Left cardiac atrium (tissue), 4 donors: Measurements from ENCODE around the gene DYNLT2B. TPM values are rescaled to one million over a fixed set of nuclear protein-coding genes. Genes with fewer than 3 reads are reported as not detected.
"Not testable (repeated sequence)": the region's sequence is repeated elsewhere in the genome, so short reads cannot be mapped to it uniquely, and the experiment has no call there.

Experiments
- ATAC-seq, 2 donors: fragments of 200-7000 bp; cut with Tn5 transposase; one replicate each; pipeline ENCODE4 v1.9.1; 2020; ENCODE audit warnings: mild to moderate bottlenecking in 2 of 2, moderate library complexity in 2 of 2
- DNase-seq: peaks from one replicate; pipeline ENCODE4 v3.0.0-alpha.2; 2020
- intact Hi-C, 2 donors: fragments of 100-400 bp; cut with DNase I; formaldehyde crosslinking; loops; one replicate each; pipeline versions ENCODE4 v1.14.1 to v1.15.1; 2022 to 2023
- long read RNA-seq: library from polyadenylated mRNA; unstranded; transcript quantifications from one replicate; pipeline ENCODE4 v2.0.0, GENCODE V29; 2021
- total RNA-seq, 2 donors: library from RNA; stranded (reverse); fragmentation: NEBNext Ultra II Directional; extraction: Animal tissue kit (Norgen Biotek cat#: 25700); gene quantifications; one replicate each; pipeline ENCODE4 v1.2.1, GENCODE V29; 2021
- donor health status: DM: no; HTN: yes; CAD: no.
- donor health status: DM: no; HTN: yes; CAD: no; lungs with severe emphysema.
- donor health status: DM: yes; HTN: yes; CAD: no.
- donor health status: Dilated cardiomyopathy.

DYNLT2B gene
- 1 to 10 TPM; 3.5 to 4.3 TPM for total RNA-seq
- long read RNA-seq = 0 reads

- ATAC-seq = peak; percentile 98 to 99
These were observed at the start of gene DYNLT2B for GRCh38 chr3:196317687-196318467. TSS of gene DYNLT2B (minus strand) at chr3:196318240. CDS start at chr3:196318152, 88 bp downstream.

DNA sequence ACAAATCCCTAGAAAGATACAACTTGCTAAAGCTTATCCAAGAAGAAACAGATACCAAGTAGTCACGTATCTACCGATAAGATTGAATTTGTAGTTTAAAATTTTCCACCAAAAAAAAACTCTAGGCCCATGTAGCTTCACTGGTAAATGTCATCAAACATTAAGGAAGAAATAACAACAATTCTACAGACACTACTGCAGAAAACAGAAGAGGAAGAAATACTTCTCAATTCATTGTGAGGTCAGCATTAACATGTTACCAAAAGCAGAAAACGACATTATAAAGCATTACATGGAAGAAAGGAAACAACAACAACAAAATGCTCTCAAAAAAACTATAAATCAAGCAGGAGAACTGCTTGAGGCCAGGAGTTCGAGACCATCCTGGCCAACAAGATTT, 47.7 kb upstream of the DYNLT2B start:
- ATAC-seq (no peak), DNase-seq (no peak)
- intact Hi-C loops = no loop called here

More at GRCh38 chr3:196317687-196318467, at the start of gene DYNLT2B:
- peak; percentile 92 for DNase-seq
- intact Hi-C loops = no loop called here

GRCh38 chr3:196360586-196360985, 42.5 kb upstream of the DYNLT2B start:
- intact Hi-C loops = no loop called here
- no peak for ATAC-seq

GRCh38 chr3:196358540-196358939, 40.5 kb upstream of the DYNLT2B start:
- ATAC-seq, DNase-seq, intact Hi-C loops: not testable (repeated sequence)

More at GRCh38 chr3:196360586-196360985, 42.5 kb upstream of the DYNLT2B start:
- DNase-seq = no peak

GRCh38 chr3:196357905-196358304, 39.9 kb upstream of the DYNLT2B start:
- intact Hi-C loops = no loop called here
- DNase-seq (no peak), ATAC-seq (no peak)

- no peak for DNase-seq
- no peak for ATAC-seq
- intact Hi-C loops = no loop called here
These were observed 38.5 kb upstream of the DYNLT2B start for GRCh38 chr3:196356556-196356955.

DNA sequence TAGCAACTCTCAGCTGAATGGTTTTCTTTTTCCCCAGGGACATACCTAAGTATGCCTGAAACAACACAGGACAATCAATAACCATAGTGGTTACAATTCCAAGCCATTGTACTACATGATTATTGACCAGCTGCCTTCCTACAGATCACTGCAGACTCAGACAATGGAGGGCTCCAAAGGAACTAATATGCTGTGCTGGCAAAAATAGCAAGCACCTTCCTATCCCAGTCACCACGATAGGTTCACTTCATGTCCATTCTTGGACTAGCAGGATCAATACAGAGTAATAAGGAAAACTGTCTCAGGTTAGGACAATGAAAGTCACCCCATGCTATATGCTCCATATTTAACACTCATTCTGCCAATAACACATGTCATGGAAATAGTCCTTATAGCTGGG, 37.6 kb upstream of the DYNLT2B start:
- intact Hi-C loops = no loop called here
- ATAC-seq (no peak), DNase-seq (no peak)

DNA sequence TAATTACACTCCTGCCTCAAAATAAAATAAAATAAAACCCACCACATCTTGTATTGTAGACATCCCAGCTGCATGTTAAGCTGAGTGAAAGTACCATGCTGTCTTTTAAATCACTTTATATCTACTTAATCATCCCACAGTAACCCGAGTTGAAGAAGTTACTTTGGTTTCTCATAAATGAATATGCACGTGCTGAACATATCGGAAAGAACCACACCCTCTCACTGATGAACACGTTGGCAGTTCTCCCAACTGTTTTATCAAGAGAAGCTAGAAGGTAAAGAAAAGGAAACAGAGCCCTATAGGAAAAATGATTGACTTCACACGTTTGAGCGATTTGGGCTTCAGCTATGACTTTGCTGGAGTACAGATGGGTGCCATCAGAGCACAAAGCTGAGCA, 36.1 kb upstream of the DYNLT2B start:
- intact Hi-C loops = no loop called here
- no peak for ATAC-seq
- DNase-seq = no peak

DNA sequence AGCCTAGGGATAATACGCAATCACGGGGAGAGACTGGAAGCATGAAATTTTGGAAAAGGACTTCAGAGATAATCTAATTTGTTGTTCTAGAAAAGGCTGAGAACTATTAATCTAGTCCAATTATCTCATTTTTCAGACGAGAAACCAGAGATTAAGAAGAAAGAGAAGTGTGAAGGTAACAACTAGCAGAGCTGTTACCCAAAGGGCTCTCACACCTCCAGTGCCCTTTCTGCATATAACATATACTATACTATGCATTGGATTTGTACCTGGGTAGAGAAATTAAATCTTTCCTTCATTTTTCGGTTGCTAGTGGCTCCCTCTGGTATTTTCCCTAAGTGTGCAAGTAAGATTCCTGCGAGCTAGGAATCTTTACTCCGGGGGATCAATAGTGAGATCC, 33.5 kb upstream of the DYNLT2B start:
- DNase-seq = no peak
- intact Hi-C loops = no loop called here
- ATAC-seq = no peak

GRCh38 chr3:196350067-196350466, 32.0 kb upstream of the DYNLT2B start:
- DNase-seq = no peak
- ATAC-seq = no peak
- intact Hi-C loops = no loop called here

DNA sequence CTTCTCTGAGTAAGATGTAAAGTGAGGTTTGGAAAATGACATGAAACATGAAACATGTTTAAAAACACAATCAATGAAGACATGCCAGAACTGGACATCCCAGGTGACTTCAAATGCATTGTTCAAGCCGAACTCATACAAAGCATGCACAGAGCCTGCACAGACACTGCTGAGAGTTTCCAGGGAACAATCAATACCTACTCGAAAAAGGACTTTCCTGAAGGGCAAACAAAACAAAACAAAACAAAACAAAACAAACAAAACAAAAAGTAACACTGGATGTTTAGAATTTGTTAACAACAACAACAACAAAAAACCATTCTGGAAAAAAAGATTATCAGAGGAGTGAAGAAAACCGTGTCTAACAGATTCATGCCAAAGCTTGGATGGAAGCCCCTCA, 30.7 kb upstream of the DYNLT2B start:
- ATAC-seq = no peak
- intact Hi-C loops = no loop called here
- DNase-seq = no peak

DNA sequence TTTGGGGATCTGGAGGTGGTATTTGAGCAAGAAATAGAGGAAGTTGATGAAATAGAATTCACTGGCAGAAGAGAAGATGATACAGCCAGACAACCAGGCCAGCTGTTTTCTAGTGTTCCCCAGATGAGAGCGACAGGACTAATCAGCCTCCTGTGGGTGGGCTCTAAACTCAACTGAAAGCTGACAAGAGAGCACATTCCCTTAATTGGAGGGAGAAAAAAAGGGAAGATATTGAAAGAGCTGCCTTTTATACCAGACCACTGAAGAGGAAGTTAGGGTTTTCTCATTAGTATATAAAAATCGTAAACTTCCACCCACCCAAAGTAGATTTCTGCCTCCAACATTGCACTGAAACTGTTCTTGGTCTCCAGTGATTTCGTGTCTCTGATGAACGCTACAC, 26.6 kb upstream of the DYNLT2B start:
- intact Hi-C loops = no loop called here
- ATAC-seq (no peak), DNase-seq (no peak)

DNA sequence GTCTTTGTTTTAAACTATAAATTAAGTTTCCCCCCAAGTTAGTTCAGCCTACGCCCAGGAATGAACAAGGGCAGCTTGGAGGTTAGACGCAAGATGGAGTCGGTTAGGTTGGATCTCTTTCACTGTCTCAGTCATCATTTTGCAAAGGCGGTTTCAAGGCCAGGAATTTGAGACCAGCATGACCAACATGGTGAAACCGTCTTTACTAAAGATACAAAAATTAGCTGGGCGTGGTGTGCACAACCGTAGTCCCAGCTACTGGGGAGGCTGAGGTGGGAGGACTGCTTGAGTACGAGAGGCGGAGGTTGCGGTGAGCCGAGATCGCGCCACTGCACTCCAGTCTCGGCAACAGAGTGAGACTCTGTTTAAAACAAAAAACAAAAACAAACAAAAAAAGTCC, 25.9 kb upstream of the DYNLT2B start:
- intact Hi-C loops, ATAC-seq, DNase-seq: not testable (repeated sequence)

- intact Hi-C loops = no loop called here
- ATAC-seq = peak in 1 of 2 donors; percentile 27
- no peak for DNase-seq
These were observed 23.1 kb upstream of the DYNLT2B start for GRCh38 chr3:196341137-196341536.

DNA sequence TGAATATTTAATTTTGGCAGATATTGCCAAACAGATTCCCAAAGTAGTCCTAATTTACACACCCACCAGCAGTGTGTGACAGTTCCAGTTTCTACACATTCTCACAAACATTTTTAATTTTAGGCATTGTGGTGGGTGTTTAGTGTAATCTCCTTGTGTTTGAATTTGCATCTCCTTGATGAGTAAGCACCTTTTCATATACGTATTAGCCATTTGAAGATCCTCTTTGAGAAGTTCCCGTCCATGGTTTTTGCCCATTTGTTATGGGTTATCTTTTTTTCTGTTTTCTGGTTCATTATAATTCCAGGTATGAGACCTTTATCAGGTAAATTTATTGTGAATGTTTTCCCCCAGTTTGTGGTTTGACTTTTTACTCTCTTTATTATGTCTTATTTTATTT, 22.4 kb upstream of the DYNLT2B start:
- intact Hi-C loops = no loop called here
- DNase-seq (no peak), ATAC-seq (no peak)

GRCh38 chr3:196339493-196340254, 21.6 kb upstream of the DYNLT2B start:
- DNase-seq (no peak), ATAC-seq (no peak)
- intact Hi-C loops = no loop called here

DNA sequence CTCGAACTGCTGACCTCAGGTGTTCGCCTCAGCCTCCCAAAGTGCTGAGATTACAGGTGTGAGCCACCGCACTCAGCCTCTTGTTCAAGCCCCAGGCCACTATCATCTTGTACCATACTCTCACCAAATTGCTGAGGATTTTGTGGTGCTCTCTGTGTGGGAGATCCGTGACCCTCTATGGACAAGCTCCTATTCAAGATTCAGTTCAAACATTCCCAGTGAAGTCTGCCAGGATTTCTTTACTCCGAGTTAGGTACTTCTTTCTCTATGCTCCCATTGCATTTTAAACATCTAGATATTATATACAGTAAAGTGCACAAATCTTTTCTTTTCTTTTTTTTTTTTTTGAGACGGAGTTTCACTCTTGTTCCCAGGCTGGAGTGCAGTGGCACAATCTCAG, 21.0 kb upstream of the DYNLT2B start:
- ATAC-seq (no peak), DNase-seq (no peak)

GRCh38 chr3:196336319-196337145, 18.5 kb upstream of the DYNLT2B start:
- ATAC-seq = no peak
- DNase-seq = no peak
- intact Hi-C loops = no loop called here

More for the DNA sequence above, 21.0 kb upstream of the DYNLT2B start:
- intact Hi-C loops = no loop called here

DNA sequence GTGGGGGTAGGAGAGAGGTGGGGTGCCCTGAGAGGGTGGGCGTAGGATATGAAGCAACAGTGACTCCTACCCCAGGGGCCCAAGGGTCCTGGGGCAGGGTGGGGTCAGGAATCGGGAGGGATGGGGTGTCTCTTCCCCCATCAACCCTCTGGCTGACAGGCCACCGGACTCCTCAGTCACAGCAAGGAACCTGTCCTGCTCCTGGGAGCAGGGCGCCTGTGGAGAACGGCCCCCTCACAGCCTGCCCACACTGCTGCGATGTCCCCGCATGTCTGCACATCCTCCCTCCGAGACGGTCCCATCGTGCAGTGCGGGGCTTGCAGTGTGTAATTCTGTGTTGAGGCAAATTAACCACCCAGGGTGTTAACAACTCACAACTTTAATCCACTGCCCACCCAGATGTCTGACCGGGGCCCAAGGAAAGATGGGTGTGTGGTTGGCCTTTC, 17.5 kb upstream of the DYNLT2B start:
- intact Hi-C loops = no loop called here
- DNase-seq (no peak), ATAC-seq (no peak)

DNA sequence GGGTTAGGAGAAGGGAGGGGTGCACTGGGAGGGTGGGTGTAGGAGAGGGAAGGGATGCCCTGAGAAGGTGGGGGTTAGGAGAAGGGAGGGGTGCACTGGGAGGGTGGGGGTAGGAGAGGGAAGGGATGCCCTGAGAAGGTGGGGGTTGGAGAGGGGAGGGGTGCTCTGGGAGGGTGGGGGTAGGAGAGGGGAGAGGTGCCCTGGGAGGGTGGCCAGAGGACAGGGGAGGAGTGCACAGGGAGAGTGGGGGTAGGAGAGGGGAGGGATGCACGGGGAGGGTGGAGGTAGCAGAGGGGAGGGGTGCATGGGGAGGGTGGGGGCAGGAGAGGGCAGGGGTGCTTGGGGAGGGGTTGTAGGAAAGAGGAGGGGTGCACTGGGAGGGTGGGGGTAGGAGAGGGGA, 16.9 kb upstream of the DYNLT2B start:
- DNase-seq (no peak), ATAC-seq (no peak)
- intact Hi-C loops = no loop called here
